Mucosa of descending colon (tissue), 3 donors: ENCODE data around the gene ERBB4. TPM values are rescaled to one million over a fixed set of nuclear protein-coding genes. Genes with fewer than 3 reads are reported as not detected.

Experiments
- ATAC-seq: fragments of 200-7000 bp; cut with Tn5 transposase; one replicate; pipeline ENCODE4 v1.9.1; 2020; ENCODE audit warnings: mild to moderate bottlenecking, moderate library complexity
- DNase-seq, 3 donors: peaks; one replicate each; pipeline ENCODE4 v3.0.0-alpha.2; 2020
- H3K36me3 ChIP-seq: fragments of 200-600 bp; one replicate; pipeline ENCODE4 v1.8.0; 2021; ENCODE audit warnings: low read depth, mild to moderate bottlenecking
- H3K4me1 ChIP-seq: fragments of 200-600 bp; one replicate; pipeline ENCODE4 v1.8.0; 2021; ENCODE audit warnings: low read depth, mild to moderate bottlenecking
- H3K4me3 ChIP-seq: fragments of 200-600 bp; one replicate; pipeline ENCODE4 v1.8.0; 2021; ENCODE audit warnings: mild to moderate bottlenecking
- H3K9me3 ChIP-seq: fragments of 200-600 bp; one replicate; pipeline ENCODE4 v1.8.0; 2021; ENCODE audit warnings: mild to moderate bottlenecking
- CTCF ChIP-seq: fragments of 200-600 bp; IDR thresholded peaks from one replicate; pipeline ENCODE4 v1.8.0; 2022; ENCODE audit warnings: antibody characterized with exemption, mild to moderate bottlenecking
- intact Hi-C, 2 donors: fragments of 100-400 bp; cut with DNase I in 1 of 2; cut with micrococcal nuclease in 1 of 2; formaldehyde crosslinking; loops; one replicate each; pipeline versions ENCODE4 v1.11.0 to v1.11.1; 2022; cut with DNase I, micrococcal nuclease
- total RNA-seq, 3 donors: library from RNA; stranded (reverse); fragmentation: NEBNext Ultra II Directional in 2 of 3; extraction: Animal tissue kit (Norgen Biotek cat#: 25700) in 2 of 3; gene quantifications; one replicate each; pipeline versions ENCODE4 v1.2.1 to v1.2.4, GENCODE V29; 2021 to 2023
- donor health status: DM: no; HTN: no; CAD: no; lungs with moderate emphysema.
- donor health status: DM: no; HTN: no; CAD: no.
- donor health status: DM: no; HTN: yes; CAD: no.

Gene ERBB4
- total RNA-seq, 3 donors from 2014 or later: 0.05 to 0.25 TPM; not detected in 1

- no peak for TF ChIP-seq CTCF
- Histone ChIP-seq H3K9me3 (no peaks in the 10 kb centered on the region), H3K4me1 (no peaks in the 10 kb centered on the region), H3K36me3 (no peaks in the 10 kb centered on the region), H3K4me3 (no peak overlapping the region)
- DNase-seq (no peak), ATAC-seq (no peak)
- intact Hi-C loops: no loop called here
Observed at GRCh38 chr2:211942153-211942552, 596.4 kb downstream of the ERBB4 start.

GRCh38 chr2:211941216-211941747 lies 597.3 kb downstream of the ERBB4 start:
- ATAC-seq (no peak), DNase-seq (no peak)
- no peaks in the 10 kb centered on the region for H3K9me3 ChIP-seq
- no peaks in the 10 kb centered on the region for H3K36me3 ChIP-seq
- no peak for TF ChIP-seq CTCF
- H3K4me1 ChIP-seq: no peaks in the 10 kb centered on the region
- intact Hi-C loops: no loop called here
- no peak overlapping the region for H3K4me3 ChIP-seq

- TF ChIP-seq CTCF: no peak
- H3K36me3 ChIP-seq: no peaks in the 10 kb centered on the region
- H3K4me1 ChIP-seq: no peaks in the 10 kb centered on the region
- no peaks in the 10 kb centered on the region for H3K9me3 ChIP-seq
- no peak for ATAC-seq
- no peak for DNase-seq
- no peak overlapping the region for H3K4me3 ChIP-seq
- intact Hi-C loops: no loop called here
Observed at GRCh38 chr2:211939177-211939576, 599.4 kb downstream of the ERBB4 start.

- H3K36me3 ChIP-seq: no peaks in the 10 kb centered on the region
- intact Hi-C loops: no loop called here
- DNase-seq (no peak), ATAC-seq (no peak)
- no peaks in the 10 kb centered on the region for H3K9me3 ChIP-seq
- no peaks in the 10 kb centered on the region for H3K4me1 ChIP-seq
- H3K4me3 ChIP-seq: no peak overlapping the region
- no peak for TF ChIP-seq CTCF
Observed at GRCh38 chr2:211934811-211935210, 603.8 kb downstream of the ERBB4 start.

- intact Hi-C loops: no loop called here
- DNase-seq (no peak), ATAC-seq (no peak)
- Histone ChIP-seq H3K4me3 (no peak overlapping the region), H3K4me1 (no peaks in the 10 kb centered on the region), H3K9me3 (no peaks in the 10 kb centered on the region), H3K36me3 (no peaks in the 10 kb centered on the region)
- no peak for TF ChIP-seq CTCF
Observed at GRCh38 chr2:211931314-211931713, 607.3 kb downstream of the ERBB4 start.

GRCh38 chr2:211930331-211930730 lies 608.3 kb downstream of the ERBB4 start:
- H3K9me3 ChIP-seq: no peaks in the 10 kb centered on the region
- intact Hi-C loops: no loop called here
- DNase-seq (no peak), ATAC-seq (no peak)
- H3K4me3 ChIP-seq: no peak overlapping the region
- TF ChIP-seq CTCF: no peak
- H3K4me1 ChIP-seq: no peaks in the 10 kb centered on the region
- no peaks in the 10 kb centered on the region for H3K36me3 ChIP-seq
